Measurements from ENCODE around the gene DCXR.

DCXR gene

GRCh38 chr17:82030470-82031302 lies 6.8 kb downstream of the DCXR start (continued):
- TF ChIP-seq PATZ1 (tag by site-specific recombination; IDR thresholded peaks at IDR 0.05) (peak; percentile 92), ZNF274 (IDR thresholded peaks at IDR 0.05; ENCODE audit: low read length) (no peak), ZNF274 (tag by site-specific recombination; IDR thresholded peaks at IDR 0.05; ENCODE audit: borderline replicate concordance) (no peak), ZNF423 (tag by site-specific recombination; IDR thresholded peaks at IDR 0.05) (peak; percentile 46; the same call in 1 of the 2 replicates), ZNF529 (tag by site-specific recombination; IDR thresholded peaks at IDR 0.05; ENCODE audit: insufficient replicate concordance) (no peak), SETDB1 (IDR thresholded peaks at IDR 0.05; ENCODE audit: insufficient read length, low read length) (no peak), ZNF626 (tag by site-specific recombination; IDR thresholded peaks at IDR 0.05) (no peak), ZSCAN16 (tag by site-specific recombination; IDR thresholded peaks at IDR 0.05) (0 out of 2 replicates have a peak, but pooled peaks have one; percentile 26), SCRT1 (tag by site-specific recombination; IDR thresholded peaks at IDR 0.05; ENCODE audit: borderline replicate concordance) (no peak), ZNF121 (tag by site-specific recombination; IDR thresholded peaks at IDR 0.05) (no peak), ZNF416 (tag by site-specific recombination; IDR thresholded peaks at IDR 0.05) (no peak), ZNF654 (tag by site-specific recombination; IDR thresholded peaks at IDR 0.05; ENCODE audit: low read depth) (peak; percentile 77), ZNF670 (tag by site-specific recombination; IDR thresholded peaks at IDR 0.05; ENCODE audit: low read depth) (no peak), ZSCAN18 (tag by site-specific recombination; IDR thresholded peaks at IDR 0.05) (no peak), ZNF777 (tag by site-specific recombination; IDR thresholded peaks at IDR 0.05; ENCODE audit: borderline replicate concordance) (peak; percentile 48; the same call in 1 of the 2 replicates), ZNF639 (tag by site-specific recombination; IDR thresholded peaks at IDR 0.05) (no peak; the same call in 1 of the 2 replicates), IKZF3 (tag by site-specific recombination; IDR thresholded peaks at IDR 0.05) (peak; percentile 89), ZNF23 (tag by site-specific recombination; IDR thresholded peaks at IDR 0.05; ENCODE audit: borderline replicate concordance) (no peak), ZBTB20 (tag by site-specific recombination; IDR thresholded peaks at IDR 0.05) (peak; percentile 78), ZNF776 (tag by site-specific recombination; IDR thresholded peaks at IDR 0.05; ENCODE audit: borderline replicate concordance) (no peak), WT1 (tag by site-specific recombination; IDR thresholded peaks at IDR 0.05) (0 out of 2 replicates have a peak, but pooled peaks have one; percentile 47), ZNF37A (tag by site-specific recombination; IDR thresholded peaks at IDR 0.05) (no peak), ZBTB1 (tag by site-specific recombination; IDR thresholded peaks at IDR 0.05) (peak; percentile 89), ZNF26 (tag by site-specific recombination; IDR thresholded peaks at IDR 0.05) (no peak), ZNF645 (tag by site-specific recombination; IDR thresholded peaks at IDR 0.05) (no peak), ZNF266 (tag by site-specific recombination; IDR thresholded peaks at IDR 0.05; ENCODE audit: low read depth) (no peak), ZNF830 (tag by site-specific recombination; IDR thresholded peaks at IDR 0.05; ENCODE audit: low read depth) (no peak), OVOL3 (tag by site-specific recombination; IDR thresholded peaks at IDR 0.05) (no peak), CTCF (tag by site-specific recombination; IDR thresholded peaks at IDR 0.05) (peak; percentile 99), ZNF133 (tag by site-specific recombination; IDR thresholded peaks at IDR 0.05) (no peak), ZFHX2 (tag by site-specific recombination; conservative IDR thresholded peaks at IDR 0.05) (peak; percentile 62)
